Measurements from ENCODE around the gene FTSJ1.

DNA sequence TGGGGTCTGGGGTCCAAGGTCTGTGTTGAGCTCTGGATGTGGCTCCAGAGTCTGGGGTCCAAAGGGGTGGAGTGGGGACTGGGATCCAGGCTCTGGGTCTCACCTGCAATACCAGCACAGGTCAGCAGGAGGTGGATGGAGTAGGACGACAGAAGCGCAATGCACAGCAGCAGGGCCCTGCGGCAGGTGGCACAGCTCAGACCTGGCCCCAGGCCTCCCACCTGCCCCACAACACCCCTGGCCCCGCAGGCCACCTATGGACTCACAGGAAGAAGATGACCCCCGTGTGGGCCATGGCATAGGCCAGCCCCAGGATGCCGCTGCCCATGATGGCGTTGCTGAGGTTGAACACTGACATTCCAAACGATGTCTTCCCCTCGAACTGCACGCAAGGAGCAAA, 9.3 kb upstream of the FTSJ1 start:
- no peak for TF ChIP-seq EZH2phosphoT487 (IDR thresholded peaks at IDR 0.05; ENCODE audit: low read length)
- TF ChIP-seq, protein P1, sequence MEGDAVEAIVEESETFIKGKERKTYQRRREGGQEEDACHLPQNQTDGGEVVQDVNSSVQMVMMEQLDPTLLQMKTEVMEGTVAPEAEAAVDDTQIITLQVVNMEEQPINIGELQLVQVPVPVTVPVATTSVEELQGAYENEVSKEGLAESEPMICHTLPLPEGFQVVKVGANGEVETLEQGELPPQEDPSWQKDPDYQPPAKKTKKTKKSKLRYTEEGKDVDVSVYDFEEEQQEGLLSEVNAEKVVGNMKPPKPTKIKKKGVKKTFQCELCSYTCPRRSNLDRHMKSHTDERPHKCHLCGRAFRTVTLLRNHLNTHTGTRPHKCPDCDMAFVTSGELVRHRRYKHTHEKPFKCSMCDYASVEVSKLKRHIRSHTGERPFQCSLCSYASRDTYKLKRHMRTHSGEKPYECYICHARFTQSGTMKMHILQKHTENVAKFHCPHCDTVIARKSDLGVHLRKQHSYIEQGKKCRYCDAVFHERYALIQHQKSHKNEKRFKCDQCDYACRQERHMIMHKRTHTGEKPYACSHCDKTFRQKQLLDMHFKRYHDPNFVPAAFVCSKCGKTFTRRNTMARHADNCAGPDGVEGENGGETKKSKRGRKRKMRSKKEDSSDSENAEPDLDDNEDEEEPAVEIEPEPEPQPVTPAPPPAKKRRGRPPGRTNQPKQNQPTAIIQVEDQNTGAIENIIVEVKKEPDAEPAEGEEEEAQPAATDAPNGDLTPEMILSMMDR (IDR thresholded peaks at IDR 0.05; ENCODE audit: low read length): peak; percentile 30
- TF ChIP-seq EZH2 (optimal IDR thresholded peaks at IDR 0.05; ENCODE audit: low read depth, low read length): no peak

All from MM.1S (cell line).